Spleen (tissue), 7 donors: ENCODE measurements around the gene GUCA1A.
"Not testable (repeated sequence)": the region's sequence is repeated elsewhere in the genome, so short reads cannot be mapped to it uniquely, and the experiment has no call there.

Experiments used
- CTCF ChIP-seq, 11 experiments: fragments of 200-600 bp in 7 of 11; fragments of 450-650 bp in 4 of 11; sonication (generic) in 4 of 11; IDR thresholded peaks in 8 of 11; conservative IDR thresholded peaks in 3 of 11; 1 replicate in 7 of 11; 2 replicates in 4 of 11; pipeline versions ENCODE4 v1.4.0 to v1.8.0; 2016 to 2021; ENCODE audit warnings: antibody characterized with exemption in 11 of 11, inconsistent platforms in 4 of 11, mild to moderate bottlenecking in 1 of 11
- POLR2A ChIP-seq, 3 donors: fragments of 450-650 bp; IDR thresholded peaks; one replicate each; pipeline ENCODE4 v1.5.1; 2017; ENCODE audit warnings: antibody characterized with exemption in 3 of 3, mild to moderate bottlenecking in 1 of 3
- POLR2AphosphoS5 ChIP-seq, 3 donors: sonication (generic); formaldehyde crosslinking; IDR thresholded peaks; one replicate each; pipeline ENCODE4 v1.5.1; 2017; ENCODE audit warnings: antibody characterized with exemption in 3 of 3
- donor health status: DM: no; HTN: no; CAD: no; lungs with moderate emphysema.
- donor health status: DM: no; HTN: no; CAD: no.
- donor health status: DM: no; HTN: no; CAD: no.

DNA sequence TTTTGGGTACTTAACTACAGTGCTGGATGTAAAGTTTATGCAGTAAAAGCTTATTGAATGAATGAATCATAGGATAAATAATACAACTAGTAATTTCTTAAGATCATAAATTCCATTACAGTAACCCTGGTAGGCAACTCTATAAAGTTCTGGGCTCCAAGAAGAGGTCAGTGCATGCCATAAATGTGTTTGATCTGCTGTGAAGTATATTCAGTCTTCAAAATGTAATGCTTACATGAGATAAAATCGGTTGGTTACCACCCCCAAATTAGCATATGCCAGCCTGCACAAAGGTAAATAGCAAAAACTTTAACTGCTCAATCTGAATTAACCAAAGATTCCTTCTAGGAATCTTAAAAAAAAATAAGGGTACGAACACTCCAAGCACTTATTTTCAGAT lies 34.4 kb downstream of the GUCA1A start:
- not testable (repeated sequence) for TF ChIP-seq POLR2A (IDR thresholded peaks at IDR 0.05); CTCF (IDR thresholded peaks at IDR 0.05 in 8 of 11, conservative IDR thresholded peaks at IDR 0.05 in 3 of 11); POLR2AphosphoS5 (IDR thresholded peaks at IDR 0.05)
